Activated CD4-positive, alpha-beta T cell treated with anti-CD3 and anti-CD28 coated beads, Interleukin-2, Interleukin-4, amounts not matched to agents 100 ng/mL and 50 ng/mL, durations not matched to agents 16 hours and 8 hours (primary cell): ENCODE data around the gene MARK3.

Source experiments
- DNase-seq: peaks from one replicate; pipeline ENCODE4 v3.0.0-alpha.2; 2020; ENCODE audit warnings: low spot score

MARK3 gene

DNA sequence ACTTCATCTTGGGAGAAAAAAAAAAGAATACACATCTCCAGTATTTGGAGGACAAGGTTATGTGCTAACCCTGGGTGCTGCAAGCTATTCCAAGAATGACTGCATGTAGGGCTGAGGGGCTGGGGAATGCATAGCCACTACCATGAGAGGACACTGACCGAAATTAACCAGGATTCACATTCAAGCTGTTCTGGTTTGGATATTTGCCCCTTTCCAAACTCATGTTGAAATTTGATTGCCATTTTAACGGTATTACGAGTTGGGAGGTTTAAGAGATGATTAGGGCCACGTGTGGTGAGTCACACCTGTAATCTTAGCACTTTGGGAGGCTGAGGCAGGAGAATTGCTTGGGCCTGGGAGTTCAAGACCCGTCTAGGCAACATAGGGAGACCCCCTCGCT lies 18.5 kb upstream of the MARK3 start:
- DNase-seq: no peak

DNA sequence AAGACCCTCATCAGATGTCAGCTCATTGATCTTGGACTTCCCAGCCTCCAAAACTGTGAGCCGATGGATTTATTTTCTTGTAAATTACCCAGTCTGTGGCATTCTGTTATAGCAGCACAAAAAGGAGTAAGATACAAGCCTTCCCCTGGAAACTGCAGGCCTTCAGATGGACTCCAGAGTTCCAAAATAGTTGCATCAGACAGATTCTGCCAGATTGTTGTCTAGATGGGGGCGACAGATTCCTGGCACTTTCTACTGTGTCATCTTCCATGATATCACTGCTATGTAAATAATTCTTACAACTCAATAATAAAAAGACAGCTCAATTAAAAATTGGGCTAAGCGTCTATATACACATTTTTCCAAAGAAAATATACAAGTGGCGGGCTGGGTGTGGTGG lies 17.2 kb upstream of the MARK3 start:
- DNase-seq: no peak

DNA sequence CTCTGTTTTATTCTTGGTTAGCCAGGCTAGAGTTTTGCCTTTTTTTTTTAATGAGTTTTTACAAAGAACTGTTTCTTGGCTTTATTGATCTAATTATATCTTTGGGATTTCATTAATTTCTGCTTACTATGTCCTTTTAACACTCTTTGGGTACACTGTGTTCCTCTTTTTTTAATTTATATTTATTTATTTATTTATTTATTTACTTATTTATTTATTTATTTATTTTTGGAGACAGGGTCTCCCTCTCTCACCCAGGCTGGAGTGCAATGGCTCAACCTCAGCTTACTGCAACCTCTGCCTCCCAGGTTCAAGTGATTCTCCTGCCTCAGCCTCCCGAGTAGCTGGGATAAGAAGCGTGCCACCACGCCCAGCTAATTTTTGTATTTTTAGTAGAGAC lies 15.1 kb upstream of the MARK3 start:
- DNase-seq: no peak

DNA sequence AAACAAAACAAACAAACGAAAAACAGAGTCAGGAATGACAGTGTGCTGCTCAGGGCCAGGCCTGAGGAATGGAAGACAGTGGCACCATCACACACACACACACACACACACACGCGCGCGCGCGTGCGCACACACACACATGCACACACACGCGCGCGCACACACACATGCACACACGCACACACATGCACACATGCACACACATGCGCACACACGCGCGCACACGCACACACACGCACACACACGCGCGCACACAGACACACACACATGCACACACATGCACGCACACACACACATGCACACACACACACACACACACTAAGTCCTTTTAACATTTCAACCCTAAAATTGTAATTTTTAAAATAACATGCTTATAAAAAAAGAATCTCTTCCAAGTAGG lies 13.2 kb upstream of the MARK3 start:
- DNase-seq: no peak

DNA sequence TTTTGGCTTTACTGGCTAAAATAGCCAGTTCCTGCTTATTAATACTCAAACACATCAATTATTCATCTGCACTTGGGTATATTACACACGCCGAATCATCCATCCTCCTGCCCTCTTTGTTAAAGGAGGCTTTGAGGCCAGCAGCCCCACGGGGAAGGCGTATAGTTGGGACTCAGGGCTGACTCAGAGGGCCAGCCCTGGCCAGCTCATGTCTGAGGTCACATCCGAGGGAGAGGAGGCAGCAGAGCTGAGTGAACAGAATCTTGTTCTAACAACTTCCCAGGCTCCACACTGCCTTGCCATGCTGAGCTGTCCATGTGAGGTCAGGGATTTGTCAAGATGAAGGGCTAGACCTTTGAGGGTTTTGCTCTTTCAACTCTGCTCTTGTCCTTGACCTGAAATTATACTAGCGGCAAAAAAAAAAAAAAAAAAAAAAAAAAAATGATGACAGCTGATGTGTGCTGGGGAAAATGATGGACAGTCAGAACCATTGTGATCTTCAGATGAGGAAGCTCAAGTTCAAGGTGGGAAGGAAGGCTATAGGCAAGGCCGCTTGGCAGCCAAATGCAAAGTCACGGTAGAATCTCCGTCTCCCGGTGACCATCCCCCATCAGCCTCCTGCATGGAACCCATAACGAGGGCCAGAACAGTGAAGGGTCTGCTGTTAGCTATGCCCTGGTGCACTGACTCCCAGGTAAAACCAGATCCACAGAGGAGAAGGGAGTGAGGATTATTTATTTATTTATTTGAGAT lies 12.5 kb upstream of the MARK3 start:
- no peak for DNase-seq

DNA sequence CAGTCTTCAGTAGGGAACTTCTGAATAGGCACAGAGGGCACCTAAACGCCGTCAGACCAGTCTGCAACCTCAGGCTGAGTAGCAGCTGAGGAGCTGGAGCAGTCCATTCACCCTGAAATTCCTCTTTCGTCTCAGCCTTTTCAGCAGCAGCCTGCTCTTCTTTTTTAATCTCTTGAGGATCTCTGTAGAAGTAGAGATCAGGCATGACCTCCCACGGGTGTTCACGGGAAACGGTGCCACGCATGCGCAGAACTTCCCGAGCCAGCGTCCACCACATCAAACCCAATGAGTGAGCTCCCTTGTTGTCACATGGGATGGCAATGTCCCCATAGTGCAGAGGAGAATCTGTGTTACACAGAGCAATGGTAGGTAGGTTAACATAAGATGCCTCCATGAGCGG lies 11.1 kb upstream of the MARK3 start:
- DNase-seq: no peak

DNA sequence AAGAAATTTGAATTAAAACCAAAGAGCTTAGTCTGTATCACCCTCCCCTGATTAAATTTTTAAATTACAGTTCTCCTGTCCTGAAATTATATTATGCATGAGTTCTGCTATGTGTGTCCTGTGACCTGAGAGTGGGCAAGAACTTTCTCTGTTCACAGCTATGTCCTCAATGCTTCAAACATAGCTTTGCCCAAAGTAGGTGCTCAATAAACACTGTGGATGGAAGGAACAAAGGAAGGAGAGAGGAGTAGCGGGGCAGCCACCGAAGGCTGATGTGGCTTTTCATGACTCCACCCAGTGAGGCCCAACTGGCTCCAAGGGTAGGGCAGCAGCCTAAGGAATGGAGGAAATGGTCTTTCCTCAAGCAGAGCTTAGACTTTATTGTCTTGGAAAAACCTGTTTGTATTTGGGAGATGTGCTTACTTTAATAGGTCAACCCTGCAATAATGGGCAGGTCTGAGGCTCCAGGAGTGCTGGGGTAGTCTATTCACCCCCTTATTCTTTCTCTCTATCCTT lies 7.6 kb upstream of the MARK3 start:
- DNase-seq: no peak

DNA sequence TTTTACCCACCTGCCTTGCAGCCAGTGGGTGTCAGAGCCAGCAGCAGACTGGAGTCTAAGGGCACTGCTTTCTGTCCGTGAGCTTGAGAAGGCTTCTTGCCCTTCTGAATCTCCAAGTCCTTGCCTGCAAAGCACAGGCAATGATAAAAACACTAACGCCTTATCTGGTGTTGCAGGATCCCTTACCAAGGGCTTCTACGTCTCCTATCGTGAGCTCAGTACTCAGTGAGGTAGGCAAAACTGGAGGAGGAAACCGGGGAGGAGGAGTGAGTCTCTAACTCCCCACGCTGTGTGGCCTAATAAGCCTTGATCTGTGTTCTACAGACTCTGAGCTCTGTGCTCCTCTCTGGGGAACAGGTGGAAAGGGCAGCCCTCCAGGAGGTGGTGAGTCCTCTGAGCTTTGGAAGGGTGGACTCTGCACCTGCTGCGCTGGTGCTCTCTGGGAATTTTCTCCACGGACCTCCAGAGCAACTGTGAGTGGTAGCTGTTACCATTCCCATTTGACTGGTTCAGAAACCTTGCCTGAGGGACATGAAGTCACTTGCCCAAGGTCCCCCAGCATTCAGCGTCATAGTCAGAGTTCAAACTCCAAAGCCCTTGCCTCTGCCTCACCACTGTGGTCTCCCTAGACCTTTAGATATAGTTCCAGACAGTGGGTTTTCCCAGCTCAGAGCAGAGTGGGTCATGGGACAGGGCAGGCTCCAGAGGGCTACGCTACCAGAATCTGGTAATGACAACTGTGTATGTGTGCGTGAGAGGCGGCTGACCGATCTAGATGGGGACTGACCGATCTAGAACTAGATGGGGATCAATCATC lies 7.0 kb upstream of the MARK3 start:
- no peak for DNase-seq

DNA sequence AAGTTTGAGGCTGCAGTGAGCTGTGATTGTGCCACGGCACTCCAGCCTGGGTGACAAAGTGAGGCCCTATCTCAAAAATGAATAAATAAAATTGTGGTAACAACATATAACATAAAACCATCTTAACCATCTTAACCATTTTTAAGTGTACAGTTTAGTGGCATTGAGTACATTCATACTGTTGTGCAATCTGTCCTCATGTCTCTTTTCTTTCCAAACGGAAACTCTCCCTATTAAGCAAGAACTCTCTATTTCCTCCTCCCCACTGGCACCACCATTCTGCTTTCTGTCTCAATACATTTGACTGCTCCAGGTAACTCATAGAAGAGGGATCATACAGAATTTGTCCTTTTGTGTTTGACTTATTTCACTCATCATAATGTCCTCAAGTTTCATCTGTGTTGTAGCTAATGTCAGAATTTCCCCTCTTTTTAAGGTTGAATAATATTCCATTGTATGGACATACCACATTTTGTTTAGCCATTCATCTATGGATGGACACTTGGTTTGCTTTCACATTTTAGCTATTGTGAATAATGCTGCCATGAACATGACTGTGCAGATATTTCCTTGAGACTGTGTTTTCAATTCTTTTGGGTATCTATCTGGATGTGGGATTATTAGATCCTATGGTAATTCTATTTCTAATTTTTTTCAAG lies 4.4 kb upstream of the MARK3 start:
- DNase-seq: no peak

DNA sequence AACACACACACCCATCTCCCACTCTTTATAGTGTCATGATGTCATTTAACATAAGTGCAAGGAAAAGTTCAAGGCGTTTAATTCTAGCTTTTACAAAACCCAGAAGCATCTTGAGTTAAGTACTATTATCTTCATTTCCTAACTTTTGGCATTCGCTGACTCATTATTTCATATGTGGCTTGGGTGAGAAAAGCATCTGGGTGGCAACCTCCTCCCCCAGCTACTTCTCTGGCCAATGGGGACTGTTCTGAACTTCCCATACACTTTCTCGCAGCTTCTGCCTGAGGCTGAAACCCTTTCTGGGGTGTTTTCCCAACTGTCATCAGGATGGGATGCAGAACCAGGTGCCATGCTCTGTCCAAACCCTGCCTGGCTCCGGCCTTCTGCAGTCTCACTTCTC lies 2.8 kb upstream of the MARK3 start:
- DNase-seq: no peak

DNA sequence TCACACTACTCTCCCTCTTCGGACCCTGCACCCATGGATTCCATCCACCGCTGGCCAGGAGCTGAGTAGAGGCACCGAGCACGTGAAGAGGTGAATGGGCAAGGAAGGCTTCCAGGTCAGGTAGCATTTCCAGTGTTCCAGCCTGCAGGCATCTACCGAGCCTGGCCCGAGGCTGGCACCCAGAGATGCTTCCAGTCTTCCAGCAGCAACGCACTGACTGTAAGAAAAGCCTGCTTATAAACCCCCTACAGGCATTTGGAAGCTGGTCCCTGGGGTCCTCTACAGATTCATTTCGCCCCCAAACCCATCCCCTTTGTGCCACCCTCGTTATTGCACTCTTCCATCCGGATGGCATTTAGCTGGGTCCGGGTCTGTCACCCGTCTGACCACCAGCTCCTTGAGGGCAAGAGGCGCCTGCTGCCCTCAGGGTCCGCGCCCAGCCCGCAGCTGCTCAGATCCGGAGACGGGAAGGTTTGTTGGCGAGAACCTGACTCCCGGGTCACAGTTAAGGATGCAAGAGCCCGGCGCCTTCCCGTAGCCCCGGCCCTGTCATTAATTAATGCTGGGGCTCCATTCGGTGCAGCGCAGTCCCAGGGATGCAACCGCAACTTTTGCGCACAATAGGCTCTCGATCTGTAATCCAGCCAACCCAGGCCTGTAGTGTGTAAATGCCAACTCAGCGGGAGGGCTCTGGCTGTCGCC lies 614 bp upstream of the MARK3 start:
- no peak for DNase-seq

DNA sequence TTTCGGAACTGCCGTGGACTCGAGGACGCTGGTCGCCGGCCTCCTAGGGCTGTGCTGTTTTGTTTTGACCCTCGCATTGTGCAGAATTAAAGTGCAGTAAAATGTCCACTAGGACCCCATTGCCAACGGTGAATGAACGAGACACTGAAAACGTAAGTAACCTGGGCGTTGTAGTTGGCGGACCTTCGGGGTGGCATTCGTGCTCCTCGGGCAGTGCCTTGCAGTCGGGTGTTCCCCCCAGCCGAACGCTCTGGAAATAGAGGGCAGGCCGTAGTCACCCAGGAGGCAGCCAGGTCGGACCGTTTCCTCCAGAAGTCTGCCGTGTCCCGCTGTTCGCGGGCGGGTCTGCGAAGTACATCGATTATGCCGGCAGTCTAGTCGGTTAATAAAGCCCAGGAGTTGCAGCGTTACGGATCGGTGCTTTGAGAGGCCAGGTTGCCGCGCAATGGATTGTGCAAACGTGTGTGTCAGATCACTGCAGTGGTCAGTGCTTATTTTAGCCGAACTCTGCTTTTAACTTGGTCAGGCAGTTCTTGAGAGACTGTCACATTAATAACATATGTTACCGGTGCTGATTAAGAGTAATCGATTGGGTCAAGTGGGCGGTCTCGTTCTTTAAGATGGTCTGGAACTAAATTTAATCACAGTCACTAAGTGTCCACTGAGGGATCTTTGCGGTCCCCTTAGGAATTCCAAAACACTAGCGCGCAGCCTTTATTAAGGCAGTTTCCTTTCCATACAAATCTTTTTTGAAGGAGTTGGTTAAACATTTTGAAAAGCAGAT lies 906 bp downstream of the MARK3 start:
- DNase-seq: peak; percentile 39

DNA sequence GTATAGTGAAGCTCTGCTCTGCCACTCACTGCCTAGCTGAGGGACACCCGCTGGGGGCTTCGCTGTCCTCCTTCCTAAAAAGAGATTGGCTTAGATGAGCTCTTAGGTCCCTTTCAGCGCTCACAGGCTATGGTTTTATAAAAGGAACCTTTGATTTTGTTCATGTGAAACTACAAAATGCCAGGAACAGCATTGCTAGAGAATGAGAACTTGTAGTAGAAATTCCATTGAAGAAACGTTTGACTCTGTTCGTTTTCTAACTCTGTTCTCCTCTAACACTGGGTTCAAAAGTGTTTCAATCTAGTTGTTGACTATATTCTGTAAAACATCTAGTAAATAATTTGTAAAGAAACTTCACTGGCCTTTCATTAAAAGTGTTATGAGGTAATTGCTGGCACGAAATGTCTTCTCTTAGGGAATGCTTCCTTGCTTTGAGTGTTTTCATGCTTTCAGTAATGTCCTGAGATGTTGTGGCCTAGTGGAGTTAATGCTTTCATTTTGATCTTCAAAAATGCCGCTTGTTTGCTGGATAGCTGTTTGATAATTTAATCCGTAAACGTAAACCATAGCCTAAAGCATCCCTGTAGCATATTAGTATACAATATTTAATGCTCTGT lies 1.6 kb downstream of the MARK3 start:
- DNase-seq: no peak

DNA sequence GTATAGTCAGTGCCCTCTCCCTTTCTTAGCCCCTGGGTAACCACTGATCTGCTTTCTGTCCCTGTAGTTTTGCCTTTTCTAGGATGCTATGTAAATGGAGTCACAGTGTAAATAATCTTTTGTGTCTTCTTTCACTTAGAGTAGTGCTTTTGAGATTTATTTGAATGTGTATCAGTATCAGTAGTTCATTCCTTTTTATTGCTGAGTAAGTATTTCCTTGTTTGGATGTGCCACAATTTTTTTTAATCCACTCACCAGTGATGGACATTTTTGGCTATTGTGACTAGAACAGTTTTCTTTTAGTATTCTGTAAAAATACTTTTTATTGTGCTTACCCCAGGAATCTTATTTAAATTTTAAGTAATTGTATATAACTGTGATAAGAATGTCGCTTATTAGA lies 3.4 kb downstream of the MARK3 start:
- no peak for DNase-seq

DNA sequence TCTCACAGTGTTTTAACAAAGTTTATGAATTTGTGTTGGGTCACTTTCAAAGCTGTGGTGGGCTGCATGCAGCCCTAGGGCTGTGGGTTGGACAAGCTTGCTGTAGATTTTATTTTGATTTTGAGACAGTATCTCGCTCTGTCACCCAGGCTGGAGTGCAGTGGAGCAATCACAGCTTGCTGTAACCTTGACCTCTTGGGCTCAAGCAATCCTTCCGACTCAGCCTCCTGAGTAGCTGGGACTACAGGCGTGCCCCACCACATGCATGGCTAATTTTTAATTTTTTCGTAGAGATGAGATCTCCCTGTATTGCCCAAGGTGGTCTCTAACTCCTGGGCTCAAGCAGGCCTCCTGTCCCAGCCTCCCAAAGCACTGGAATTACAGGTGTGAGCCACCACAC lies 5.4 kb downstream of the MARK3 start:
- no peak for DNase-seq

DNA sequence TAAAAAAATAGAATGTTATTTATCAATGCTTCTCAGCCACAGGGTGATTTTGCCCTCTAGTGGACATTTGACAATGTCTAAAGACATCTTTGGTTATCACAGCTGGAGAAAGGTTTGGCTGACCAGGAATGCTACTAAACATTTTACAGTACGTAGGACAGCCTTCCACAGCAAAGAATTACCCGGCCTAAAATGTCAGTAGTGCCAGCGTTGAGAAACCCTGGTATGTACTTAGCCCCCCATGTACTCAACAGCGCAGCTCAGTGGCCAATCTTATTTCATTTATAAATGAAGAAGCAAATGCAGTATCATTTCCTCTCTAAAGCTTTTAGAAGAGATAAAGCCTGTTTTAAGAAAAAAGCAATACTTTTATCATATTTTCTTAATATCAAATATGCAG lies 5.8 kb downstream of the MARK3 start:
- DNase-seq: no peak

DNA sequence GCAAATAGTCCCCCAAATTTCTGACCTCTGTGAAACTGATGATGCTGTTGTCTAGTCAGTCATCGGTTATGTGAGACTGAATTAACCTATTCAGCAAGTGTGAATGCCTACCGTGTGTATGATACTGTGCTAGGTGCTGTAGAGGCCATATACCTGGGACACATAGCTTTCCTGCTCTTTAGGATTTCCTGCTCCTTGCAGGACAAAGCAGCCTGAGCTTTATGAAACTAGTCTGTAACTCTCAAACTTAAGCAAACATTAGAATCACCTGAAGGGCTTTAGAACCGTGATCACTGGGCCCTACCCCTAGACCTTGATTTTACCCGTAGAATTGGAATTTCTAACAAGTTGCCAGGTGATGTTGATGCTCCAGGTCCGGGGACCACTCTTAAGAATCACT lies 6.9 kb downstream of the MARK3 start:
- DNase-seq: no peak

DNA sequence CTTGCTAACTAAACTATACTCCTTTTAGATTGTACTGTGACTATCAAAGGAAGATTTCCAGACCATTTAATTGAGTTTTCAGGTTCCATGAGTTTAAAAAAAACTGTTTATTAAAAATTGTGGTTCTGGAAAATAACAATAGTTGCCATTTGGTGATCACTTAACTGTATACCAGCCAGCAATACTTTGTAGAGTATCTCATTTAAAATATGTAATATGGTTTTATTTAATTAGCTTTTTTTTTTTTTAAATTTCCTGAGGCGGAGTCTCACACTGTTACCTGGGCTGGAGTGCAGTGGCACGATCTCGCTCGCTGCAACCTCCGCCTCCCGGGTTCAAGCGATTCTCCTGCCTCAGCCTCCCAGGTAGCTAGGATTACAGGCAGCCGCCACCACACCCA lies 7.4 kb downstream of the MARK3 start:
- no peak for DNase-seq

DNA sequence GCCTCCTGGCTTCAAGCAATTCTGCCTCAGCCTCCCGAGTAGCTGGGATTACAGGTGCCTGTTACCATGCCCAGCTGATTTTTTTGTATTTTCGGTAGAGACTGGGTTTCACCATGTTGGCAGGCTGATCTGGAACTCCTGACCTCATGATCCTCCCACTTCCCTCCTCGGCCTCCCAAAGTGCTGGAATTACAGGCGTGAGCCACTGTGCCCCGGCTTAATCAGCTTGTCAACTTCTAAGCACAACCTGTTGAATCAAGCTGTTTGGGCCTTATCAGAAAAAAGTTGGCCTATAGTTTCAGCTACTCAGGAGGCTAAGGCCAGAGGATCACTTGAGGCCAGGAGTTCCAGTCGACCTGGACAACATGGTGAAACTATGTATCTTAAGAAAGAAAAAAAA lies 7.9 kb downstream of the MARK3 start:
- no peak for DNase-seq

DNA sequence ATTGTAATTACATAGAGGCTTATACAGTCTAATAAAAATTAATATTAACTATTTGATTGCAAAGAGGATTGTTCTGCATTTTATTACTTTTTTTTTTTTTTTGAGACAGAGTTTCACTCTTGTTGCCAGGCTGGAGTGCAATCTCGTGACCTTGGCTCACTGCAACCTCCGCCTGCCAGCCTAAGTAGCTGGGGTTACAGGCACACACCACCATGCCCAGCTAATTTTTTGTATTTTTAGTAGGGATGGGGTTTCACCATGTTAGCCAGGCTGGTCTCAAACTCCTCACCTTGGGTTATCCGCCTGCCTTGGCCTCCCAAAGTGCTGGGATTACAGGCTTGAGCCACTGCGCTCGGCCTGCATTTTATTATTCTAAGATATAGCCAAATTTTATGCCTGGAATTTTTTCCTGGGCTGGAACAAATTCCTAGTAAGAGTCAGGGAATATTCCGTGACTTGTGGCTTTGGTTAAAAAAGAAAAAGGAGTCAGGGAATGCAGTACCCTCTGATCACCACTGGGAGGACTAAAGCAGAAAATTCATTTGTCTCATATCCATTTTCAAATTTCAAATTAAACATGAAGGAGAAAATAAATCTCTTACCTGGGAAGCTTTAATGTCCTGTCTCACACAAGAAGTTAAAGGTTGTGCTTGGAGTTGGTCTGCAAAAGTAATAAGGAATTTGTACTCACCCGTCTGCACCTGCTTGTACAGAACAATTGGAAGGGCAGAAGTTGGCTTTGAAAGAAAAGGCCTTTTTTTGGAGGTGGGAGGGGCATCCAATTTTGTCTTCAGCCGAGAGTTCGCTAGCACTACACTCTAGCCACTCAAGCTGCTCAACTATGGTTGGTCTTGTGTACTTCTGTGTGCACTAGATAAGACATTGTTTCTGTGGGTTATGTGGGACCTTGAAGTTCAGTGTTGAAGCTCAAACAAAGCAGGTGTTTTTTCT lies 8.7 kb downstream of the MARK3 start:
- no peak for DNase-seq
